ENCODE data around the gene EPC1. TPM values are rescaled to one million over a fixed set of nuclear protein-coding genes. Genes with fewer than 3 reads are reported as not detected.
A peak's percentile ranks its signal among the peaks of the same experiment; 100 is the strongest.
"Not testable (repeated sequence)": the region's sequence is repeated elsewhere in the genome, so short reads cannot be mapped to it uniquely, and the experiment has no call there.

EPC1 gene
- total RNA-seq, 2 experiments from 2014 or later: 33.0 to 33.9 TPM

DNA sequence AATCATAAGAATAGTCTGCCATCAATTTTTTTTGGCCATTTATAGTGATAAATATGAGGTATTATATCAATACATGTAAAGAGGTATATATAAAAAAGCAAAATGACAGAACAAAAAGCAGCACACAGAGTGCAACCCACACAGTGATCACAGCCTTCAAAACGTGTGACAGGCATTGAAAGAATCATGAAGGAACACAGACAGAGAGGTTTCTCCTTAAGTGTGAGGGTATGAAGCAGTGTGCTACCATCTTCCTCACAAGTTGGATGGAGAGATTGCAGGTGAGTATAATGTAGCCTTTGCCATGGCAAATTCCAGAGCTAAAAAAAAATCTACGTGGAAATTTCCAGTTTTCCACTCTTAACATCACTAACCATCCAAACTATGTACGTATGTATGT lies 19.6 kb upstream of the EPC1 start:
- Mint-ChIP-seq H3K27me3 (no peaks in the 10 kb centered on the region), H3K9me3 (no peaks in the 10 kb centered on the region), H3K27ac (no peak overlapping the region), H3K4me1 (ENCODE audit: low read depth) (peaks cover 51% of the 10 kb centered on the region), H3K36me3 (ENCODE audit: low read depth) (peaks cover 1% of the 10 kb centered on the region), H3K4me3 (no peak overlapping the region)
- intact Hi-C loops (cut with micrococcal nuclease): loop anchor here (5.0 kb wide), 1 partner anchor 174 kb away; no protein-coding TSS in a partner anchor
- no peak for ATAC-seq
- CTCF ChIA-PET: interaction anchor here (0.6 to 4.3 kb wide), 10 partner anchors 9 to 419 kb away, joined by 3 to 25 read pairs (median 6); no protein-coding TSS in a partner anchor
- TF ChIP-seq, protein P1, sequence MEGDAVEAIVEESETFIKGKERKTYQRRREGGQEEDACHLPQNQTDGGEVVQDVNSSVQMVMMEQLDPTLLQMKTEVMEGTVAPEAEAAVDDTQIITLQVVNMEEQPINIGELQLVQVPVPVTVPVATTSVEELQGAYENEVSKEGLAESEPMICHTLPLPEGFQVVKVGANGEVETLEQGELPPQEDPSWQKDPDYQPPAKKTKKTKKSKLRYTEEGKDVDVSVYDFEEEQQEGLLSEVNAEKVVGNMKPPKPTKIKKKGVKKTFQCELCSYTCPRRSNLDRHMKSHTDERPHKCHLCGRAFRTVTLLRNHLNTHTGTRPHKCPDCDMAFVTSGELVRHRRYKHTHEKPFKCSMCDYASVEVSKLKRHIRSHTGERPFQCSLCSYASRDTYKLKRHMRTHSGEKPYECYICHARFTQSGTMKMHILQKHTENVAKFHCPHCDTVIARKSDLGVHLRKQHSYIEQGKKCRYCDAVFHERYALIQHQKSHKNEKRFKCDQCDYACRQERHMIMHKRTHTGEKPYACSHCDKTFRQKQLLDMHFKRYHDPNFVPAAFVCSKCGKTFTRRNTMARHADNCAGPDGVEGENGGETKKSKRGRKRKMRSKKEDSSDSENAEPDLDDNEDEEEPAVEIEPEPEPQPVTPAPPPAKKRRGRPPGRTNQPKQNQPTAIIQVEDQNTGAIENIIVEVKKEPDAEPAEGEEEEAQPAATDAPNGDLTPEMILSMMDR (IDR thresholded peaks at IDR 0.05): no peak
- DNase-seq: no peak
- POLR2A ChIA-PET: interaction anchor here (0.6 to 1.1 kb wide), 2 partner anchors 12 to 20 kb away, joined by 3 to 8 read pairs; partner anchors contain the start of gene EPC1

DNA sequence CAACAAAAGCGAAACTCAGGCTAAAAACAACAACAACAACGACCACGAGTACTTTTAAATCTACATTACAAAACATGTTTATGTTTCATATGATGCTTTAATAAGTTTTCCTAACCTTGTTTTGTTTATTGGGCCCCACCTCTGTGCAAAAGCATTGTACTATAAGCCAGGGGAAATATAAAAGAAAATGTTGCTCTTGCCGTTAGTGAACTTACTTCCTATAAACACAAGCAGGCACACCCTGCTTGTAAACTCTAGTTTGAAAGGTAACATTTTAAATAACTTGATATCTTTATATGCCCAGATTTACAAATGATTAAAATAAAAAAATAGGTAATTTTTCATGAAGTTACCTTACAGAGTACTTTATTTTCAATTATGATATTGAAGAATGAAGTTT lies 19.2 kb upstream of the EPC1 start:
- CTCF ChIA-PET: interaction anchor here (0.6 to 4.3 kb wide), 4 partner anchors 12 to 420 kb away, joined by 3 to 25 read pairs (median 14); no protein-coding TSS in a partner anchor
- intact Hi-C loops (cut with micrococcal nuclease): loop anchor here (5.0 kb wide), 1 partner anchor 174 kb away; no protein-coding TSS in a partner anchor
- Mint-ChIP-seq H3K27ac (peak overlapping the region; percentile 17), H3K4me3 (peak overlapping the region; percentile 13), H3K4me1 (ENCODE audit: low read depth) (peaks cover 53% of the 10 kb centered on the region), H3K36me3 (ENCODE audit: low read depth) (peaks cover 4% of the 10 kb centered on the region), H3K9me3 (no peaks in the 10 kb centered on the region), H3K27me3 (no peaks in the 10 kb centered on the region)
- ATAC-seq: no peak
- POLR2A ChIA-PET: interaction anchor here (0.6 kb wide), 1 partner anchor 13 kb away, joined by 3 read pairs; no protein-coding TSS in a partner anchor
- DNase-seq: no peak
- TF ChIP-seq, protein P1 (IDR thresholded peaks at IDR 0.05): no peak

DNA sequence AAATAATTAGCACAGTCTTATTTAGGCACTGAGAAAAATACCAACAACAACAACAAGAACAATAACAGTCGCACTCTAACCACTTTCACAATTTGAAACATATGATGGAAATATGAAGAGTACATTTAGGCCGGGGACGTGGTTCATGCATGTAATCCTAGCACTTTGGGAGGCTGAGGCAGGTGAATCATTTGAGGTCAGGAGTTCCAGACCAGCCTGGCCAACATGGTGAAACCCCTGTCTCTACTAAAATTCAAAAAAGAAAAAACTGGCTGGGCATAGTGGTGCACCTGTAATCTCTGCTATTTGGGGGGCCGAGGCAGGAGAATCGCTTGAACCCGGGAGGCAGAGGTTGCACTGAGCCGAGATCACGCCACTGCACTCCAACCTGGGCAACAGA lies 18.4 kb upstream of the EPC1 start:
- POLR2A ChIA-PET; H3K9me3 Mint-ChIP-seq; CTCF ChIA-PET; ATAC-seq; DNase-seq; H3K36me3 Mint-ChIP-seq (ENCODE audit: low read depth); H3K27me3 Mint-ChIP-seq: not testable (repeated sequence)
- intact Hi-C loops (cut with micrococcal nuclease): loop anchor here (5.0 kb wide), 1 partner anchor 173 kb away; no protein-coding TSS in a partner anchor
- H3K4me3 Mint-ChIP-seq: peak overlapping the region; percentile 32
- peaks cover 55% of the 10 kb centered on the region for H3K4me1 Mint-ChIP-seq (ENCODE audit: low read depth)
- peak overlapping the region; percentile 43 for H3K27ac Mint-ChIP-seq

DNA sequence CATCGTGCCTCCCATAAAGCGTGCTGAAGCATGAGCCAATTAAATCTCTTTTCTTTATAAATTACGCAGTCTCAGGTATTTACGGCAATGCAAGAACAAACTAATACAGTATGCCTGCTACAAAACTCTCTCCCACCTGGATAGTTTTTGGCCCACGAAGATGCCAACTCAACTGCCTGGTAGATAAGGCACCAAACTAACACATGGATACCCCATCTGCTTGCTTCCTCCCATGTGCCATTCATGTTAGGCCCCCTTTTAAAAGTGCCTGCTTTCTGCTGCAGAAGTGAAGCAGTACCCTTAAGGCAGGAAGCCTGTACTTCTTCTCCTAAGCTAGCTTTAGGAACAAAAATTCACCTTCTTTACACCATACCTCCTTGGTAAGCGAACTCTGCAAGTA lies 15.6 kb upstream of the EPC1 start:
- H3K4me1 Mint-ChIP-seq (ENCODE audit: low read depth): peaks cover 53% of the 10 kb centered on the region
- no peak overlapping the region for H3K4me3 Mint-ChIP-seq
- DNase-seq (no peak), ATAC-seq (no peak)
- POLR2A ChIA-PET: interaction anchor here (2.3 kb wide), 1 partner anchor 11 kb away, joined by 11 read pairs; no protein-coding TSS in a partner anchor
- H3K27ac Mint-ChIP-seq: peak overlapping the region; percentile 41
- no peaks in the 10 kb centered on the region for H3K27me3 Mint-ChIP-seq
- CTCF ChIA-PET: interaction anchor here (0.8 to 1.6 kb wide), 2 partner anchors 15 to 172 kb away, joined by 3 to 7 read pairs; no protein-coding TSS in a partner anchor
- peaks cover 15% of the 10 kb centered on the region for H3K36me3 Mint-ChIP-seq (ENCODE audit: low read depth)
- peaks cover 6% of the 10 kb centered on the region for H3K9me3 Mint-ChIP-seq
- intact Hi-C loops (cut with micrococcal nuclease): no loop called here
- TF ChIP-seq, protein P1 (IDR thresholded peaks at IDR 0.05): no peak

DNA sequence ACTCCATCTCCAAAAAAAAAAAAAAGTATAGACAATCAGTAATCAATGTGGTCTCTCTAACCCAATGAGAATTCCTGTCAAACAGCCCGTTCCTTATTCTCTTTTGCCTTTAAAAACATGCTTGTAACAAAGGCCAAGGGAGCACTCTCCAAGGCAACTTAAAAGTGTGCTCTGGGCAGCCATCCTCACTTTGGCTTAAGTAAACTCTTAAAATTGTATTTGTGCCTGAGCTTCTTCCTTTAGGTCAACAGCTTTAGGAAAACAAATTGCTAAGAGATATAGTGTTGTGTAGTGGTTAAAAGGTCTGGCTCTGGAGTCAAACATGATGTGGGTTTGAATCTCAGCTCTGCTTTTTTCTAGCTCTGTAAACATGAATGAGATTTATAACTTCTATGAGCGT lies 13.9 kb upstream of the EPC1 start:
- H3K4me3 Mint-ChIP-seq: no peak overlapping the region
- H3K36me3 Mint-ChIP-seq (ENCODE audit: low read depth): peaks cover 20% of the 10 kb centered on the region
- ChIA-PET POLR2A (interaction anchor here (1.1 to 2.3 kb wide), 3 partner anchors 9 to 16 kb away, joined by 4 to 11 read pairs (median 8); no protein-coding TSS in a partner anchor), CTCF (interaction anchor here (0.8 to 1.5 kb wide), 9 partner anchors 8 to 109 kb away, joined by 3 to 5 read pairs (median 4); partner anchors contain the start of gene CCDC7)
- intact Hi-C loops (cut with micrococcal nuclease): no loop called here
- DNase-seq: no peak
- ATAC-seq: no peak
- peaks cover 61% of the 10 kb centered on the region for H3K4me1 Mint-ChIP-seq (ENCODE audit: low read depth)
- TF ChIP-seq, protein P1 (IDR thresholded peaks at IDR 0.05): no peak
- peaks cover 7% of the 10 kb centered on the region for H3K9me3 Mint-ChIP-seq
- peak overlapping the region; percentile 79 for H3K27ac Mint-ChIP-seq
- no peaks in the 10 kb centered on the region for H3K27me3 Mint-ChIP-seq
